Neural crest cell (in vitro differentiated cells): Measurements from ENCODE around the gene JMJD6. TPM values are rescaled to one million over a fixed set of nuclear protein-coding genes. Genes with fewer than 3 reads are reported as not detected.
"Not testable (repeated sequence)": the region's sequence is repeated elsewhere in the genome, so short reads cannot be mapped to it uniquely, and the experiment has no call there.

Experiments used
- DNase-seq: peaks from one replicate; pipeline ENCODE4 v3.0.0; 2021; ENCODE audit warnings: low read depth, mixed read lengths, low spot score
- H3K27ac Mint-ChIP-seq: one replicate; pipeline ENCODE4 v1.8.0; 2021; ENCODE audit warnings: mild to moderate bottlenecking, mixed read lengths; ENCODE audit not compliant: unreplicated experiment
- H3K27me3 Mint-ChIP-seq: 2 replicates; pipeline ENCODE4 v1.8.0; 2021; ENCODE audit warnings: low read depth, mild to moderate bottlenecking, mixed read lengths
- H3K36me3 Mint-ChIP-seq: 2 replicates; pipeline ENCODE4 v1.8.0; 2021; ENCODE audit warnings: low read depth, mild to moderate bottlenecking, mixed read lengths
- H3K4me1 Mint-ChIP-seq: 2 replicates; pipeline ENCODE4 v1.8.0; 2021; ENCODE audit warnings: mixed read lengths
- H3K4me3 Mint-ChIP-seq: one replicate; pipeline ENCODE4 v1.8.0; 2021; ENCODE audit warnings: mild to moderate bottlenecking, mixed read lengths
- H3K9me3 Mint-ChIP-seq: 2 replicates; pipeline ENCODE4 v1.8.0; 2021; ENCODE audit warnings: mixed read lengths
- total RNA-seq: library from RNA; stranded (reverse); gene quantifications from 2 replicates; pipeline ENCODE4 v1.2.1, GENCODE V29; 2021
- TF ChIP-seq, protein P1 (sequence below): fragments of 200-600 bp; sonication (generic); conservative IDR thresholded peaks from 2 replicates; pipeline ENCODE4 v1.5.0; 2021; ENCODE audit warnings: antibody characterized with exemption, mild to moderate bottlenecking

Gene JMJD6
- total RNA-seq, 1 donor from 2014 or later = 29.0 TPM

DNA sequence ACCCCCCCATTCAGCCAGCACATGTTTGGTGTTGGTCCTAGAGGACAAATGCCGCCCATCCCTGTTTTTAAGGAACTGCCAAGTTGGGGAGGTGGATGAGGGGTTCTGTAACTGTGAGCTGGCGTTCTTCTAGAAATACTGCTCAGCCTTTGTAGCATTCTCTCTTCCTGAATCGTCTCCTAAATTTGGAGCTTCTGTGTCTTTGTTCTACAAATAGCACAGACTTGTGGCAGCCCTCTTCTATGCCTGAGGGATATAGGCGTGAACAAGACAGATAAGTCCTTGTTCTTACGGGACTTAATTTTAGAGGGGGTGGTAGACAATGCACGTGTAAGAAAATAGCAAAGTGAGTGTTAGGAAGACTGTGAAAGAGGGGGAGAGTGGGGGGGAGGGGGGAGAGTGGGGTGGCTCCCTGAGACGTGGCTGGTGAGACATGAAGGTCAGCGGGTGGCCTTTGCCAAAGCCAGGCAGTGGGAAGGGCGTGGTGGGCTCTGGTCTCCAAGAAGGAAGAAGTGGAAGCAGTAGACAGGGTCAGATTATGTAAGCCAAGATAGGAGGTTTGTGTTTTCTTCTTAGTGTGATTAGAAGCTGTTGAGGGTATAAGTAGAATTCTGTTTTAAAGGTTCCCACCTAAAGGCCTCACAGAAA is 21.4 kb upstream of the JMJD6 start:
- Mint-ChIP-seq H3K27me3 (no peaks in the 10 kb centered on the region), H3K9me3 (no peaks in the 10 kb centered on the region), H3K4me3 (peak overlapping the region; percentile 67), H3K4me1 (peaks cover 30% of the 10 kb centered on the region), H3K36me3 (peaks cover 25% of the 10 kb centered on the region), H3K27ac (peak overlapping the region; percentile 83)
- TF ChIP-seq, protein P1, sequence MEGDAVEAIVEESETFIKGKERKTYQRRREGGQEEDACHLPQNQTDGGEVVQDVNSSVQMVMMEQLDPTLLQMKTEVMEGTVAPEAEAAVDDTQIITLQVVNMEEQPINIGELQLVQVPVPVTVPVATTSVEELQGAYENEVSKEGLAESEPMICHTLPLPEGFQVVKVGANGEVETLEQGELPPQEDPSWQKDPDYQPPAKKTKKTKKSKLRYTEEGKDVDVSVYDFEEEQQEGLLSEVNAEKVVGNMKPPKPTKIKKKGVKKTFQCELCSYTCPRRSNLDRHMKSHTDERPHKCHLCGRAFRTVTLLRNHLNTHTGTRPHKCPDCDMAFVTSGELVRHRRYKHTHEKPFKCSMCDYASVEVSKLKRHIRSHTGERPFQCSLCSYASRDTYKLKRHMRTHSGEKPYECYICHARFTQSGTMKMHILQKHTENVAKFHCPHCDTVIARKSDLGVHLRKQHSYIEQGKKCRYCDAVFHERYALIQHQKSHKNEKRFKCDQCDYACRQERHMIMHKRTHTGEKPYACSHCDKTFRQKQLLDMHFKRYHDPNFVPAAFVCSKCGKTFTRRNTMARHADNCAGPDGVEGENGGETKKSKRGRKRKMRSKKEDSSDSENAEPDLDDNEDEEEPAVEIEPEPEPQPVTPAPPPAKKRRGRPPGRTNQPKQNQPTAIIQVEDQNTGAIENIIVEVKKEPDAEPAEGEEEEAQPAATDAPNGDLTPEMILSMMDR = no peak
- DNase-seq = peak; percentile 18

DNA sequence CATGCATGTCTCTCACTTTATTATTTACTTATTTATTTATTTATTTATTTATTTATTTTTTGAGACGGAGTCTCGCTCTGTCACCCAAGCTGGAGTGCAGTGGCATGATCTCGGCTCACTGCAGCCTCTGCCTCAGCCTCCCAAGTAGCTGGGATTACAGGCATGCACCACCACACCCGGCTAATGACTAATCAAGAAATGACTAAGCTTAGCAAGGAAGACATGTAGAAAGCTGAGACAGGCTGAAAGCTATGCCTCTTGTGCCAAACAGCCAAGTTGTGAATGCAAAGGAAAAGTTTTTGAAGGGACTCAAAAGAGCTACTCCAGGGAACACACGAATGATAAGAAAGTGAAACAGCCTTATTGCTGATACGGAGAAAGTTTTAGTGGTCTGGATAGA is 19.4 kb upstream of the JMJD6 start:
- H3K9me3 Mint-ChIP-seq, DNase-seq, H3K27me3 Mint-ChIP-seq, H3K4me3 Mint-ChIP-seq, H3K27ac Mint-ChIP-seq: not testable (repeated sequence)
- Mint-ChIP-seq H3K4me1 (peaks cover 26% of the 10 kb centered on the region), H3K36me3 (peaks cover 31% of the 10 kb centered on the region)

DNA sequence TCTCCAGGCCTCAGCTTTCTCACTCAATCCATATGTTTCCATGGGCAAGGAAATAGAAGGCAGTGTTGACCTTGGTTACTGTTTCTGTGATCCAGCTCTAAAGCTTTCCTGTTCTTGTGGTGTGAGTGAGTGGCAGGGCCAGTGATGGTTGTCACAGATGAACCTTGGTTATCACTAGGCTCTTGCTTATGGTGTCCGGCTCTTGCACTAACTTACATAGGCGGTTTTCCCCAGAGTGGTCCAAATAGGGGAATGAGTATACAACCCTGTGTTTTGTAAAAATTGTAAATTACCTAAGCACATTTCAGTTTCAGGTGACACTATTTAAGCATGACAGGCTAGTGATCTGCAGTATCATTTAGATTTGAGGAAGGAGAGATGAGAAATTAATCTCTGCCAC is 18.3 kb upstream of the JMJD6 start:
- Mint-ChIP-seq H3K27ac (peak overlapping the region; percentile 57), H3K36me3 (peaks cover 31% of the 10 kb centered on the region), H3K4me1 (peaks cover 27% of the 10 kb centered on the region), H3K4me3 (no peak overlapping the region), H3K27me3 (no peaks in the 10 kb centered on the region), H3K9me3 (no peaks in the 10 kb centered on the region)
- no peak for DNase-seq
- TF ChIP-seq, protein P1 = no peak

DNA sequence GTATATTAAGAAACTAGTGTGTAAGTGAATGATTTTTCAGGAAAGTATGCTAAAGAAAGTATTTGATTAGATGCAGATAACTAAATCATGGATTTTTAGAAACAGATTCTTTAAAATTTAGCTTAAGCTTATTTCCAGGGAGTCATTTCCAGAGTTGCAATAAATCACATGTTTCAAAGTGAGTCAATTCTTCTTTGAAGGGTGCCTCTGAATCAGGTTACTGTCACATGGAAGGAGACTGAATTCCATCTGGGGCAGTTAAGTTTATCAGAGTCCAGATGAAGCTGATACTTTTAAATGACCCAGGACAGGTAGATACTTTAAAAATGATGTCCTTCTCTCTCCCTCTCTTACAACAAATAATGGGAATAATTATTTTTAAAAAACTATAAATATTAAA is 16.6 kb upstream of the JMJD6 start:
- H3K36me3 Mint-ChIP-seq = peaks cover 29% of the 10 kb centered on the region
- no peaks in the 10 kb centered on the region for H3K9me3 Mint-ChIP-seq
- H3K27me3 Mint-ChIP-seq = no peaks in the 10 kb centered on the region
- TF ChIP-seq, protein P1 = no peak
- H3K4me3 Mint-ChIP-seq = peak overlapping the region; percentile 47
- H3K27ac Mint-ChIP-seq = no peak overlapping the region
- H3K4me1 Mint-ChIP-seq = peaks cover 35% of the 10 kb centered on the region
- DNase-seq = no peak

DNA sequence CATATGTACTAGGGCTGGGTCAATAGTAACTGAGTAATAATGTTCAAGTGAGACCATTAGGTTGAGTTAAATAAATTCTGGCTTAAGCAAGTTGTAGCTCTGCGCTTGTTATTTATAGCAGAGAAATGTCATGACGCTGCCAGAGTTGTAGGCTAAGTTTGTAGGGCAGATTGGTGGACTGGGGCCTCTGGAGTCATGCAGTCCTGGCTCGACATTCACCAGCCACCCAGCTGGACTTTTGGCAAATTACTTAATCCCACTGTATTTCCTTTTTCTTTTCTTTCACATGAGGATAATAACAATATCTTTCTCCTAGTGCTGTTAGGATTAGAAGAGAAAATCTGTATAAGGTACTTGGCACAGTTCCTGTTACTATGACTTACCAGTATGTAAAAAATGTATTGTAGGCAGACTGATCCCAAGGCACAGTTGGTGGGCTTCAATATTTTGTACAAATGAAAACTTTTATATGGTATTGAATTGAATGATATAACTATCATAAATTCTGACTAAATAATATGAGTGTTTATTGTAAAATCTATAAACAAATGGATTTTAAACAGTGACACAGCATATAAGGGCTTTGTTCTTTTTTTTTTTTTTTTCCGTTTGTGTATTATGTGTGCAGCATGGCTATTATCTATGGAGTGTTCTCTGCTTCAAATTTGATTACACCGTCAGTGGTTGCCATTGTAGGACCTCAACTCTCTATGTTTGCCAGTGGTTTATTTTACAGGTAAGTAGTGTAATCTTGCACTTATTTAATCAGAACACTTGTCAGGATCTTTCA is 14.1 kb upstream of the JMJD6 start:
- peaks cover 19% of the 10 kb centered on the region for H3K36me3 Mint-ChIP-seq
- no peaks in the 10 kb centered on the region for H3K27me3 Mint-ChIP-seq
- peak overlapping the region; percentile 75 for H3K4me3 Mint-ChIP-seq
- H3K4me1 Mint-ChIP-seq = peaks cover 33% of the 10 kb centered on the region
- no peaks in the 10 kb centered on the region for H3K9me3 Mint-ChIP-seq
- no peak for DNase-seq
- H3K27ac Mint-ChIP-seq = no peak overlapping the region
- TF ChIP-seq, protein P1 = no peak

DNA sequence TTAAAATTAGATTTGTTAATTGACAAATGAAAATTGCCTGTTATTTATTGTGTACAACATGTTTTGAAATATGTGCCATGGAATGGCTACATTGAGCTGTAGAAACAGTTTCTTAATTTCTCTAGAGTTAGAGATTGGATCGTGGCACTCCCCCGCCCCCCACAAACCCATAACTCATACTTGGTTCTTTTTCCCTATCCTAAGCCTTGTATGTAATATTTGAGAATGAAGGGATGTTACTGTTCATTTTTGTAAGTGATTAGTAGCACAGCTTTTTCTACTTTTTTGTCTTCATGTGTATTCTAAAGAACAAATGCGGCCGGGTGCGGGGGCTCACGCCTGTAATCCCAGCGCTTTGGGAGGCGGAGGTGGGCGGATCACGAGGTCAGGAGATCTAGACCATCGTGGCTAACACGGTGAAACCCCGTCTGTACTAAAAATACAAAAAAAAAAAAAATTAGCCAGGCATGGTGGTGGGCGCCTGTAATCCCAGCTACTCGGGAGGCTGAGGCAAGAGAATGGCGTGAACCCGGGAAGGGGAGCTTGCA is 13.2 kb upstream of the JMJD6 start:
- H3K27ac Mint-ChIP-seq, H3K27me3 Mint-ChIP-seq, DNase-seq, H3K9me3 Mint-ChIP-seq: not testable (repeated sequence)
- H3K4me3 Mint-ChIP-seq = peak overlapping the region; percentile 99
- peaks cover 42% of the 10 kb centered on the region for H3K4me1 Mint-ChIP-seq
- peaks cover 23% of the 10 kb centered on the region for H3K36me3 Mint-ChIP-seq
